ENCODE results near the gene HDAC3.

The HDAC3 gene

DNA sequence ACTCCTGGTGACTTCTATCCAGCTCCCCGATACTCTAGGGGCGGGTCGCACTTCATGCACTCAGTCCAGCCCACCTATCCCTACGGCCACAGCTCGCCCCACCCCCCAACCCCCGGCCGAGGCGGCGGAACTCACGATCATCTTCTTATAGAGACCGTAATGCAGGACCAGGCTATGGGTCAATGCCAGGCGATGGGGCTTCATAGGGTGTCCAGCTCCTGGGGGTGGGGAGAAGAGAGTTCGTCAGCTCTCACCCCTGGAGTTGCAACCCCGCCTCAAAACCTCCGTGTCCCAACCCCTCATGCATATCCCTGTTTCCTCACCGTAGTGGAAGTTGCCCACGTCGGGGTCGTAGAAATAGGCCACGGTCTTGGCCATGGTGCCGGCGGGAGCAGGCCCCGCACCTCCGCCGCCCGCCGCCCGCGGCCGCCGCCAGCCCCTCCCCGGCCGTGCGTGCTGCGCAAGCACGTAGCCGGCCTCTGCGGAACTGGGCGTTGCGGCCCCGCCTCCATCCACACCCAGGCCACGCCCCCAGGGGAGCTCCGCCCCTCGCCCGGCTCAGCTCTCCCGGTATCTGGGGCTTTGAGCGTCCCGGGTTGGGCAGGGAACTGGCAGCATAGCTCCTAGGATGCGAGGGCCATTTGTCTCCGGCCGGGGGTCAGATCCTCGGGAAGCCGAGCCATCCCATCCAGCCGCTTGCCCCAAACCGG lies at the start of gene HDAC3, which contains the start of gene RELL2:
Gene HDAC3, minus strand, starts transcription at position 437 of the 710 bp plus-strand sequence. Its CDS starts 59 bp downstream, at position 378.
Gene RELL2, plus strand, starts transcription at position 585 of the 710 bp plus-strand sequence. CDS start 1,229 bp downstream, outside the sequence.
- peak; percentile 93 for DNase-seq

GRCh38 chr5:141685591-141685990 lies 48.9 kb upstream of the HDAC3 start:
- DNase-seq, result no peak

DNA sequence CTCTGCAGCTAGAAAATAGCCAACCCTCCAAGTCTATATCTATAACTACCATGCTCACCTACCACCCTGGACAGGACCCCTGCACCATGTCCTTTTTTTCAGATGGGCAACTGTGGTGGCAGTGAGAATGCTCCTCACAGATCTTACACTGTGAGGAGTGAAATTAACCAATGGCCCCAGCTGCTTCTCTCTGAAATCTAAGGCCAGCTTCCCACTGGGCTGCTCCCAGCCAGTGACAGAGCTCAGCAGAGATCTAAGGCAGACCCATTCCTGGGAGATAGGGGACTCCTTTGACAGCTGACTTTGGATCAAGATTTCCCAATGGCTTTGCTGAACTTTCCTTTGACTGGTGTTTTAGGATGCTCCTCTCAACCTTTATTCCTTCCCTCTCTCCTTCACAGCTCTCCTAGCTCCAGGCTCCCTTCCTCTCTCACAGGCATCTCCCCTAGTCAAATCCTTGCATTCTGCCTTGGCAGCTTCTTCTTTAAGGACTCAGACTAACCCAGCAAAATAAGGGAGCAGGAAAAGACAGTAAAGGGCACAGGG lies 47.0 kb upstream of the HDAC3 start:
- no peak for DNase-seq

- DNase-seq, result peak; percentile 41
Measured at GRCh38 chr5:141681695-141682641, 45.3 kb upstream of the HDAC3 start, which contains the start of gene ARAP3. Gene ARAP3 (minus strand): TSS chr5:141682230. CDS start chr5:141680486, 1,744 bp downstream.

GRCh38 chr5:141681295-141681694 lies 44.6 kb upstream of the HDAC3 start:
- no peak for DNase-seq

DNA sequence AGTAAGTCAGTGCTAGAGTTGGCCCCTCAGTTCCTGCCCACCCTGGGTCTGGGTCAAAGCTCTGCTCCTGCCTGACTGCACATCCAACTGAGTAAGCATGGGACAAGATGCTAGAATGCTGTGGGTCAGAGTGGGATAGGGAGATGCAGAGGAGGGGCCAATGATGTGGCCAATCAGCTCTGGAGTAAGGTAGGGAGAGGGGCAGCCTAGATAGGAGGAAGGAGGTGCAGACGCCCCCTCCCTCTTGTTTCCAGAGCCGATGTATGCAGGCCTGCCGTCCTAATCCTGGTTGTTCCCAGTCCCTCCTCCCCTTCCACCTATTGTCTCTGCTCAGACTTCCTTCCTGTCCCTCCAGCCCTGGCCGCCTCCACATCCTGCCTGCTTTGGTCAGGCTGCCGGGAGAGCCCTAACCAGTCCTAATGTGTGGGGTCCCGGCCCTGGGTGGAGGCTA lies 44.1 kb upstream of the HDAC3 start:
- DNase-seq, result no peak

DNA sequence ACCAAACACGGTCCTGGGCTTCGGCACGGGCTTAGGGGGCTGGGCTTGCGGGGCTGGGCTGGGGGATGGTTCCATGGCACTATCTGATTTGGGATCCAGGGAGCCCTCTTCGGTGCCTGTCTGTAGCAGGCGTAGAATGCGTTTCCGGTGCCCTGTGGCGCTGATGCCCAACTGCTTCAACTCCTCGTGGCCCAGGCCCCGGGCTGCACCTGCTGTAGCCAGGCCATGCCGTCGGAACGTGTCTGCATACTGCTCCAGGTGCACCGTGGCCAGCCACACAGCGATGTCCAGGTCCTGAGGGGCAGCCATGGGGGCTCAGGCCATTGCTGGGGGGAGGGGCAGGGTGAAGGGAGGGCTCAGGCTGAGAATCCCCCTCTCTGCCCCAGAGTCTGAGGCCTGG lies 43.5 kb upstream of the HDAC3 start:
- DNase-seq, result no peak

- DNase-seq, result no peak
Measured at GRCh38 chr5:141677415-141677814, 40.8 kb upstream of the HDAC3 start.

GRCh38 chr5:141675672-141676071 lies 39.0 kb upstream of the HDAC3 start:
- DNase-seq, result no peak

DNA sequence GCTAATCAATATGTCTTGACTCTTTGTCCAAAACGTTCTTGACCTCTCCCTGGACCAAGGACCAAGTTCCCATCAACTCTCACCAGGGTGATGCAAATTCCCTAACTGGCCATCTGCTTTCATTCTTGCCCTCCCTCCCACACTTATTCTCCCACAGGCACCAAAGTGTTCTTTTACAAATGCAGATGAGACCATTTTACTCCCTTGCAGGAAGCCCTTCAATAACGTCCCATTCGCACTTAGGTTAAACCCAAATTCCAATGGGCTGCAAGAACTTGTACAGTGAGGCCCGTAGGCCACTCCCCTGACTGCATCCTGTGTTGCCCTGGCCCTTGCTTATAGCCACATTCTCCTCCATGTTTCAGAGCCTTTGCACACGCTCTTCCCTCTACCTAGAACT lies 38.1 kb upstream of the HDAC3 start:
- no peak for DNase-seq

- no peak for DNase-seq
Measured at GRCh38 chr5:141672841-141673813, 36.5 kb upstream of the HDAC3 start.

DNA sequence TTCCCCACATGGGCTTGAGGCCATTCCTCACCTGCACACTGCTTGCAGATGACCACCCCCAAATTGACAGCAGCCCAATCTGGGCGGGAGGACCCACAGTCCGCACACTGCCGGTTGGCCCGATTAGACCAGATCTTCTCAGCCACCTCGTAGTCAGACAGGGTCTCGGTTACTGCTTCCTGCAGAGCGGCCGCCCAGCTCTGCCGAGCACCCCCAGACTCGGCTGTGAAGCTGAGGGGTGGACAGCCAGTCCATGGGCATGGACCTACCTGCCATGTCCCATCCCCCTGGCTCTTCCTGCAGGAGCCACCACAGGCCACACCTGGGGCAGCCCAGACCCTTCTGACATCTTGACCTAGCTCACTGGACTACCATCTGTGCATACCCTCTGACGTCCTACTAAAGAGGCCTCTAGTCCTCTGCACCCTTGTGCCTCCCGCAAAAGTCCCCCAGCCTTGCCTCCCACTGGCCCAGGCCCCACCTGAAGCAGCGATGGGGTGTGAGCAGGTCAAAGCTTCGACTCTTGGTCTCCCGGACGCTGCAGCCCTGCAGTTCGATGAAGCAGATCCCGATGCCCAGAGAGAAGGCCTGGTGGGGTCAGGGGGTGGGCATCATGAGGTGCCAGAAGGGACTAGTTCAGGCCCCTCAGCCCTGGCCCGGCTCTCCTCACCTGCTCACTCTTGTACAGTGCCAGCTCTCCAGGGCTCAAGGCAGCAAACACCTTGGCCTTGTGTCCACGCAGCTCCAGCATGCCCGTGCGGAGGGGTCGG lies 35.6 kb upstream of the HDAC3 start:
- DNase-seq, result no peak

DNA sequence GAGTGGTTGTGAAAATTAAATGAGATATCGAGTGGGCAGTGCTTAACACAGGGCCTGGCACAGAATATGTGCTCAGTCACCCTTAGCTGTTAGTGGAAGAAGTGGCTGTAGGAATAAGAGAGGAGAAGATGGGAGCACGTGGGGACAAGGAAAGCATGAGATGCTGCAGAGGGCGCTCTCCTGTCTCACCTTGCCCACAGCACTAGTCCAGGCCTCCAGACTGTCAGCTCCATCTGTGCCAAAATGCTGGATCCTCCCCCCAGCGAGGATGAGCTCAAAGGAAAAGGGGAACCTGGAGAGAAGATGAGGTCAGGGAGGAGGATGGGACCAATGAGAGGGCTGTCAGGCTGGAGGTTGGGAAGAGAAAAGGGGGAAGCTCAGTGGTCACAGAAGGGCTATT lies 32.9 kb upstream of the HDAC3 start:
- DNase-seq, result no peak

DNA sequence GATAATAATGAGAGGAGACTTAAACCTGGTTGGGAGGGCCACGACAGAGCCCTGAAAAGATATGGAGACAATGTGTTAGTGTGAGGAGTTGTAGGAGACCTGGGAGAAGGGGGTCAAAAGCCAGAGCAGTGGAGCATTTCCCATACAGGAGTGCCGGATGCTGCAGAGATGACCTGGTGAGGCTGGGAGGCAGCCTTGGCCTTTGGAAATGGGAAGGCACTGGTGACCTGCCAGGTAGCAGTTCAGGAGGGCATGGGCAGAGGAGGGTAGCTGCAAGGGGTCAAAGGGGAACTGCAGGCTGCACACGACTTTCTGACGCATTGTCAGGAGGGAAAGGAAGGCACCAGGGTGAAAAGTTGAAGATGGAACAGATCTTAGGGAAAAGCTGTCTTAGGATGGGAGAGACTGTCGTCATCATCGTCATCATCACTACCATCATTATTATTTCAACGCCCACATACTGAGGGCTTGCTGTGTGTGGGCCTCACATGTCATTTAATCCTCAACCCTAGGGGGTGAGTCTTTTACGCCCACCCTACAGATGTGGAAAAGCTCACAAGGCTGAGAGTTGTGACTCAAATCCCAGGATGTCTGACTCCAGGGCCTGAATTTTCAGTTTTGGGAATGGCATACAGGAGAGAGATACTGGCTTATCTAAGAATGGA lies 32.1 kb upstream of the HDAC3 start:
- DNase-seq, result no peak

DNA sequence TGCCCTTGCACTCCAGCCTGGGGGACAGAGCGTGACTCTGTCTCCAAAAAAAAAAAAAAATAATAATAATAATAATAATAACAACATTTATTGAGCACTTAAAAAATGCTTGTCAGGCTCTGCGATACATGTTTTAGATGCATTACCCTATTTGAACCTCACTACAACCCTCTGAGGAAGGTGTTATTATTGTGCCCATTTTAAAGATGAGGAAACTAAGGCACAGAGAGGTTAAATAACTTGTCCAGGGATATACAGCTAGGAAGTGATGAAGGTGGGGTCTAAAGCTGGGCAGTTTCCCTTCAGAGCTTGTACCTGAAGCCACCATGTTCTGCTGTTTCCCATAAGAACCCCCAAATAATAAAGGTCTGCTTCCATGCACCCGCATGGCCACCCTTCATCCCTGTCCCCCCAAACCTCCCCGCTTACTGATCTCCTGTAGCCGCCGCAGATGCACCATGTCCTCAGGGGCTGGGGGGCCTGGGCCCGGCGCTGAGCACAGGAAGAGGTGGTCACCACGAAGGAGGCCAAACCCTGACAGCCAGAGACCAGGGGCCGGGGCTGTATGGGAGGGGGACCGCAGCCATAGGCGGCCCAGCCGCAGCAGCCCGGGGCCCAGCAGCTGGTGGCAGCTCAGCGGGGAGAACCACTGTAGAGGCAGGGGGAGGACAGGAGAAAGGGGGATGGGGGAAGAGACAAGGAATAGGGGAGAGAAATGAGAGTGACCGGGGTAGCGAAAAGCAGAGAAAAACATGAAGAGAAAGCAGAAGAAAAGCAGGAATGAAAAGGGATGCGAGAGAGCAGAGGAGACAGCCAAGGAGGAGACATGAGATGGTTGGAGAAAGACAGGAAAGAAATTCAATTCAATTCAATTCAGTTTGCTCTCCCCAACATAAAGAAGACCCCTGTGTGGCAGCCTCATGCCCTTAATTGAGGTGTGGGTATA lies 29.6 kb upstream of the HDAC3 start:
- no peak for DNase-seq

- DNase-seq, result peak; percentile 70
Measured at GRCh38 chr5:141664733-141665461, 28.2 kb upstream of the HDAC3 start.

DNA sequence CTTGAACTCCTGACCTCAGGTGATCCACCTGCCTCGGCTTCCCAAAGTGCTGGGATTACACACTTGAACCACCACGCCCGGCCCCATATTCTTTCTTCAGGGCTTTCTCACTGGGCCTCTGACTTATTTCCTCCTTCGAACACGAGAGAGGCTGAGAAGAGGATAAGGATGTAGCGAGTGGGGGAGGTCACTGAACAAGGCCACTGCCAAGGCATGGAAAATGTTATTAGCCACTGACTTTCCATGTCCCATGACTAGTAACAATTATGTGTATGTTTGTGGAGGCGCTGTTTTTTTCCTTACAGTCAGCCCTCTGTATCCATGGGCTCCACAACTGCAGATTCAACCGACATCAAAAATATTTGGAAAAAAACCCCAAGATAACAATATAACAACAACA lies 26.9 kb upstream of the HDAC3 start:
- DNase-seq, result no peak

DNA sequence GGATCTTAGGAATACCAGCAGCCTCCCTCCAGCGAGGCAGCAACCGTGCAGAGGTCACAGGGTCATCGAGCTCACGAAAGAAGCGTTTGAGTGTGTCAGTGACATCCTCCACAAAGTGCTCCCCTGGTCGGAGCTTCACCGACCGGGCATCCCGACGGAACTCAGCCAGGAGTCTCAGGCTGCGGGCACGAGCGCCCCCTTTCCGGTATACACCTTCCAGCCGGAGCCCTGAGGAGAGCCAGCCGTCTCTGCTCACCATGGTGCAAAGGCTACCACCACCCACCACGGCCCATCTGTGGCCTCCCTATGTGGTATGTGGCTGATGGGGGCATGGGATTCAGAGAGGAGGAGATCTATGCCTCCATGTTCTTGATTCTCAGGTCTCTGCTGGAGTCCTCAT lies 25.4 kb upstream of the HDAC3 start:
- no peak for DNase-seq

Data from activated naive CD4-positive, alpha-beta T cell treated with anti-CD3 and anti-CD28 coated beads, Interleukin-2, amount 50 U/mL, for 16 hours (primary cell).